Measurements from ENCODE around the gene EQTN. TPM values are rescaled to one million over a fixed set of nuclear protein-coding genes. Genes with fewer than 3 reads are reported as not detected.

EQTN gene
- polyA plus RNA-seq, 2 of the 4 experiments (the other 2 are of a cell fraction) = not detected

- Histone ChIP-seq H3K9me3 (no peaks in the 10 kb centered on the region), H3K4me3 (peak overlapping the region; percentile 27; the same call in 1 of the 3 replicates), H3K4me1 (no peaks in the 10 kb centered on the region), H3K27ac (no peak overlapping the region), H3K4me2 (peak overlapping the region; percentile 73)
- POLR2A ChIA-PET = no interaction called here
- FAIRE-seq = peak; percentile 94
- ATAC-seq = peak; percentile 82 to 89
- WGBS (ENCODE audit: missing lambda C conversion rate) = 30% methylated on average over 12 of the region's 12 CpGs
- peak; percentile 34 to 61 for DNase-seq (ENCODE audit: low read depth in 1 of 2, low spot score in 1 of 2)
- CTCF ChIA-PET = interaction anchor here (0.6 to 4.1 kb wide), 28 partner anchors 9 to 396 kb away, joined by 3 to 40 read pairs (median 3); no protein-coding TSS in a partner anchor
- no peak for TF ChIP-seq TP53 (CRISPR knock-in tag; IDR thresholded peaks at IDR 0.05)
- TF ChIP-seq MYC (IDR thresholded peaks at IDR 0.05; ENCODE audit: borderline replicate concordance, low read length) = no peak
- no peak for TF ChIP-seq RARB (CRISPR knock-in tag; IDR thresholded peaks at IDR 0.05)
- TF ChIP-seq RAD21 (conservative IDR thresholded peaks at IDR 0.05 in 1 of 2, IDR thresholded peaks at IDR 0.05 in 1 of 2) = peak; percentile 80 to 83
- no peak for TF ChIP-seq PBX3 (IDR thresholded peaks at IDR 0.05)
- no peak for TF ChIP-seq HDAC2 (IDR thresholded peaks at IDR 0.05)
- TF ChIP-seq NR3C1 (IDR thresholded peaks at IDR 0.05) = no peak
- no peak for TF ChIP-seq CEBPB (IDR thresholded peaks at IDR 0.05)
- no peak for TF ChIP-seq KDM5A (IDR thresholded peaks at IDR 0.05)
- TF ChIP-seq ZFP36 (IDR thresholded peaks at IDR 0.05; ENCODE audit: borderline replicate concordance, partially characterized antibody) = peak; percentile 12
- no peak for TF ChIP-seq ESRRA (IDR thresholded peaks at IDR 0.05; ENCODE audit: borderline replicate concordance, low read length)
- TF ChIP-seq SMC3 (IDR thresholded peaks at IDR 0.05) = peak; percentile 73
- no peak for TF ChIP-seq FOXS1 (CRISPR knock-in tag; IDR thresholded peaks at IDR 0.05)
- no peak for TF ChIP-seq ZSCAN20 (CRISPR knock-in tag; IDR thresholded peaks at IDR 0.05)
- TF ChIP-seq FOSB (CRISPR knock-in tag; IDR thresholded peaks at IDR 0.05) = no peak
- TF ChIP-seq CHD2 (IDR thresholded peaks at IDR 0.05; ENCODE audit: low read length, partially characterized antibody) = no peak
- TF ChIP-seq GATA3 (IDR thresholded peaks at IDR 0.05; ENCODE audit: borderline replicate concordance) = no peak
- TF ChIP-seq TFCP2L1 (CRISPR knock-in tag; IDR thresholded peaks at IDR 0.05) = no peak
- no peak for TF ChIP-seq JUN (IDR thresholded peaks at IDR 0.05)
- TF ChIP-seq MAFK (IDR thresholded peaks at IDR 0.05; ENCODE audit: partially characterized antibody) = peak; percentile 60
- no peak for TF ChIP-seq E2F6 (IDR thresholded peaks at IDR 0.05; ENCODE audit: borderline replicate concordance, low read depth)
- TF ChIP-seq MAZ (IDR thresholded peaks at IDR 0.05; ENCODE audit: borderline replicate concordance, low read depth, low read length) = no peak
- peak; percentile 89 for TF ChIP-seq CTCF (IDR thresholded peaks at IDR 0.05)
- TF ChIP-seq BHLHE40 (IDR thresholded peaks at IDR 0.05; ENCODE audit: low read depth, low read length) = no peak
- no peak for TF ChIP-seq POLR2A (IDR thresholded peaks at IDR 0.05; ENCODE audit: low read length)
- TF ChIP-seq MAX (IDR thresholded peaks at IDR 0.05) = no peak
- no peak for TF ChIP-seq POLR2AphosphoS2 (conservative IDR thresholded peaks at IDR 0.05; ENCODE audit: low read length)
Measured at GRCh38 chr9:27276193-27277030, 20.5 kb downstream of the EQTN start.

All from A549 (cell line).